ENCODE data around the gene SLC30A3. TPM values are rescaled to one million over a fixed set of nuclear protein-coding genes. Genes with fewer than 3 reads are reported as not detected.

SLC30A3 gene
- total RNA-seq, 1 experiment from 2014 or later: 0.19 TPM

GRCh38 chr2:27238976-27239375 lies 23.9 kb downstream of the SLC30A3 start:
- Histone ChIP-seq H3K9me2 (replicated peaks; ENCODE audit: insufficient read depth, low read length) (no peaks in the 10 kb centered on the region), H2AFZ (ENCODE audit: low read length) (no peak overlapping the region), H4K20me1 (ENCODE audit: insufficient read depth, low read depth, low read length) (no peaks in the 10 kb centered on the region), H3K27ac (ENCODE audit: low read length) (no peak overlapping the region), H3K4me1 (ENCODE audit: low read length) (no peaks in the 10 kb centered on the region), H3K4me2 (ENCODE audit: low read depth, low read length, poor library complexity, severe bottlenecking) (no peak overlapping the region), H3K9ac (ENCODE audit: low read length) (no peak overlapping the region), H3K9me3 (ENCODE audit: low read length) (no peaks in the 10 kb centered on the region), H3K4me3 (ENCODE audit: low read length) (no peak overlapping the region), H3K79me2 (ENCODE audit: low read length) (no peaks in the 10 kb centered on the region), H3K27me3 (ENCODE audit: low read length) (no peaks in the 10 kb centered on the region), H3K36me3 (ENCODE audit: insufficient read depth, low read length) (peaks cover 57% of the 10 kb centered on the region)
- no peak for DNase-seq

GRCh38 chr2:27237341-27237945 lies 25.4 kb downstream of the SLC30A3 start:
- no peaks in the 10 kb centered on the region for H3K4me1 ChIP-seq (ENCODE audit: low read length)
- H4K20me1 ChIP-seq (ENCODE audit: insufficient read depth, low read depth, low read length): no peaks in the 10 kb centered on the region
- no peaks in the 10 kb centered on the region for H3K79me2 ChIP-seq (ENCODE audit: low read length)
- no peak overlapping the region for H3K4me3 ChIP-seq (ENCODE audit: low read length)
- no peak overlapping the region for H2AFZ ChIP-seq (ENCODE audit: low read length)
- no peak for DNase-seq
- no peaks in the 10 kb centered on the region for H3K27me3 ChIP-seq (ENCODE audit: low read length)
- no peaks in the 10 kb centered on the region for H3K9me3 ChIP-seq (ENCODE audit: low read length)
- peaks cover 56% of the 10 kb centered on the region for H3K36me3 ChIP-seq (ENCODE audit: insufficient read depth, low read length)
- H3K27ac ChIP-seq (ENCODE audit: low read length): no peak overlapping the region
- H3K9me2 ChIP-seq (replicated peaks; ENCODE audit: insufficient read depth, low read length): no peaks in the 10 kb centered on the region
- H3K4me2 ChIP-seq (ENCODE audit: low read depth, low read length, poor library complexity, severe bottlenecking): no peak overlapping the region
- H3K9ac ChIP-seq (ENCODE audit: low read length): no peak overlapping the region

- no peaks in the 10 kb centered on the region for H3K4me1 ChIP-seq (ENCODE audit: low read length)
- no peak overlapping the region for H3K4me3 ChIP-seq (ENCODE audit: low read length)
- no peaks in the 10 kb centered on the region for H3K9me3 ChIP-seq (ENCODE audit: low read length)
- H3K9ac ChIP-seq (ENCODE audit: low read length): no peak overlapping the region
- no peak overlapping the region for H2AFZ ChIP-seq (ENCODE audit: low read length)
- no peak overlapping the region for H3K27ac ChIP-seq (ENCODE audit: low read length)
- H3K27me3 ChIP-seq (ENCODE audit: low read length): no peaks in the 10 kb centered on the region
- H3K79me2 ChIP-seq (ENCODE audit: low read length): no peaks in the 10 kb centered on the region
- no peak for DNase-seq
- no peak overlapping the region for H3K4me2 ChIP-seq (ENCODE audit: low read depth, low read length, poor library complexity, severe bottlenecking)
- no peaks in the 10 kb centered on the region for H4K20me1 ChIP-seq (ENCODE audit: insufficient read depth, low read depth, low read length)
- H3K9me2 ChIP-seq (replicated peaks; ENCODE audit: insufficient read depth, low read length): no peaks in the 10 kb centered on the region
- H3K36me3 ChIP-seq (ENCODE audit: insufficient read depth, low read length): peaks cover 59% of the 10 kb centered on the region
Measured at GRCh38 chr2:27236626-27237025, 26.2 kb downstream of the SLC30A3 start.

GRCh38 chr2:27236136-27236535 lies 26.7 kb downstream of the SLC30A3 start:
- Histone ChIP-seq H3K27me3 (ENCODE audit: low read length) (no peaks in the 10 kb centered on the region), H3K4me2 (ENCODE audit: low read depth, low read length, poor library complexity, severe bottlenecking) (no peak overlapping the region), H3K36me3 (ENCODE audit: insufficient read depth, low read length) (peaks cover 62% of the 10 kb centered on the region), H4K20me1 (ENCODE audit: insufficient read depth, low read depth, low read length) (no peaks in the 10 kb centered on the region), H3K4me3 (ENCODE audit: low read length) (no peak overlapping the region), H3K9me2 (replicated peaks; ENCODE audit: insufficient read depth, low read length) (no peaks in the 10 kb centered on the region), H3K9me3 (ENCODE audit: low read length) (no peaks in the 10 kb centered on the region), H3K79me2 (ENCODE audit: low read length) (no peaks in the 10 kb centered on the region), H3K4me1 (ENCODE audit: low read length) (no peaks in the 10 kb centered on the region), H3K9ac (ENCODE audit: low read length) (no peak overlapping the region), H3K27ac (ENCODE audit: low read length) (no peak overlapping the region), H2AFZ (ENCODE audit: low read length) (no peak overlapping the region)
- DNase-seq: no peak

- Histone ChIP-seq H3K9me3 (ENCODE audit: low read length) (no peaks in the 10 kb centered on the region), H4K20me1 (ENCODE audit: insufficient read depth, low read depth, low read length) (no peaks in the 10 kb centered on the region), H2AFZ (ENCODE audit: low read length) (no peak overlapping the region), H3K79me2 (ENCODE audit: low read length) (no peaks in the 10 kb centered on the region), H3K27ac (ENCODE audit: low read length) (no peak overlapping the region), H3K4me2 (ENCODE audit: low read depth, low read length, poor library complexity, severe bottlenecking) (no peak overlapping the region), H3K27me3 (ENCODE audit: low read length) (no peaks in the 10 kb centered on the region), H3K4me3 (ENCODE audit: low read length) (no peak overlapping the region), H3K9me2 (replicated peaks; ENCODE audit: insufficient read depth, low read length) (no peaks in the 10 kb centered on the region), H3K36me3 (ENCODE audit: insufficient read depth, low read length) (peaks cover 57% of the 10 kb centered on the region), H3K9ac (ENCODE audit: low read length) (no peak overlapping the region), H3K4me1 (ENCODE audit: low read length) (no peaks in the 10 kb centered on the region)
- DNase-seq: no peak
Measured at GRCh38 chr2:27233341-27233740, 29.5 kb downstream of the SLC30A3 start.

- no peak for DNase-seq
- Histone ChIP-seq H3K79me2 (ENCODE audit: low read length) (peaks cover 7% of the 10 kb centered on the region; the same call in 1 of the 2 replicates), H3K9ac (ENCODE audit: low read length) (no peak overlapping the region), H3K4me3 (ENCODE audit: low read length) (no peak overlapping the region), H3K27ac (ENCODE audit: low read length) (no peak overlapping the region), H3K36me3 (ENCODE audit: insufficient read depth, low read length) (peaks cover 63% of the 10 kb centered on the region), H3K4me2 (ENCODE audit: low read depth, low read length, poor library complexity, severe bottlenecking) (no peak overlapping the region), H3K4me1 (ENCODE audit: low read length) (no peaks in the 10 kb centered on the region), H3K27me3 (ENCODE audit: low read length) (no peaks in the 10 kb centered on the region), H4K20me1 (ENCODE audit: insufficient read depth, low read depth, low read length) (peaks cover 6% of the 10 kb centered on the region; the same call in 1 of the 2 replicates), H3K9me2 (replicated peaks; ENCODE audit: insufficient read depth, low read length) (no peaks in the 10 kb centered on the region), H2AFZ (ENCODE audit: low read length) (no peak overlapping the region), H3K9me3 (ENCODE audit: low read length) (no peaks in the 10 kb centered on the region)
Measured at GRCh38 chr2:27231921-27232320, 30.9 kb downstream of the SLC30A3 start.

- Histone ChIP-seq H3K79me2 (ENCODE audit: low read length) (peaks cover 10% of the 10 kb centered on the region), H3K9me3 (ENCODE audit: low read length) (no peaks in the 10 kb centered on the region), H3K27me3 (ENCODE audit: low read length) (no peaks in the 10 kb centered on the region), H2AFZ (ENCODE audit: low read length) (no peak overlapping the region), H3K4me2 (ENCODE audit: low read depth, low read length, poor library complexity, severe bottlenecking) (no peak overlapping the region), H3K36me3 (ENCODE audit: insufficient read depth, low read length) (peaks cover 62% of the 10 kb centered on the region), H3K9ac (ENCODE audit: low read length) (no peak overlapping the region), H3K4me1 (ENCODE audit: low read length) (no peaks in the 10 kb centered on the region), H3K27ac (ENCODE audit: low read length) (no peak overlapping the region), H3K9me2 (replicated peaks; ENCODE audit: insufficient read depth, low read length) (no peaks in the 10 kb centered on the region), H3K4me3 (ENCODE audit: low read length) (no peak overlapping the region), H4K20me1 (ENCODE audit: insufficient read depth, low read depth, low read length) (peaks cover 6% of the 10 kb centered on the region; the same call in 1 of the 2 replicates)
- no peak for DNase-seq
Measured at GRCh38 chr2:27227501-27227900, 35.3 kb downstream of the SLC30A3 start.

GRCh38 chr2:27225526-27225925 lies 37.3 kb downstream of the SLC30A3 start:
- H3K4me3 ChIP-seq (ENCODE audit: low read length): no peak overlapping the region
- H3K79me2 ChIP-seq (ENCODE audit: low read length): peaks cover 20% of the 10 kb centered on the region
- H4K20me1 ChIP-seq (ENCODE audit: insufficient read depth, low read depth, low read length): peaks cover 6% of the 10 kb centered on the region; the same call in 1 of the 2 replicates
- H3K4me2 ChIP-seq (ENCODE audit: low read depth, low read length, poor library complexity, severe bottlenecking): no peak overlapping the region
- no peaks in the 10 kb centered on the region for H3K9me2 ChIP-seq (replicated peaks; ENCODE audit: insufficient read depth, low read length)
- H2AFZ ChIP-seq (ENCODE audit: low read length): no peak overlapping the region
- H3K4me1 ChIP-seq (ENCODE audit: low read length): no peaks in the 10 kb centered on the region
- H3K27me3 ChIP-seq (ENCODE audit: low read length): no peaks in the 10 kb centered on the region
- H3K36me3 ChIP-seq (ENCODE audit: insufficient read depth, low read length): peaks cover 60% of the 10 kb centered on the region
- no peak overlapping the region for H3K9ac ChIP-seq (ENCODE audit: low read length)
- no peaks in the 10 kb centered on the region for H3K9me3 ChIP-seq (ENCODE audit: low read length)
- H3K27ac ChIP-seq (ENCODE audit: low read length): no peak overlapping the region
- DNase-seq: no peak

All from Karpas-422 (cell line).